ENCODE data around the gene PCGF6. TPM values are rescaled to one million over a fixed set of nuclear protein-coding genes. Genes with fewer than 3 reads are reported as not detected.

The PCGF6 gene
- total RNA-seq, 3 donors from 2014 or later (not counting 1 experiment from before 2014, with no cell fraction given): 5.1 to 8.1 (median 7.1) TPM

DNA sequence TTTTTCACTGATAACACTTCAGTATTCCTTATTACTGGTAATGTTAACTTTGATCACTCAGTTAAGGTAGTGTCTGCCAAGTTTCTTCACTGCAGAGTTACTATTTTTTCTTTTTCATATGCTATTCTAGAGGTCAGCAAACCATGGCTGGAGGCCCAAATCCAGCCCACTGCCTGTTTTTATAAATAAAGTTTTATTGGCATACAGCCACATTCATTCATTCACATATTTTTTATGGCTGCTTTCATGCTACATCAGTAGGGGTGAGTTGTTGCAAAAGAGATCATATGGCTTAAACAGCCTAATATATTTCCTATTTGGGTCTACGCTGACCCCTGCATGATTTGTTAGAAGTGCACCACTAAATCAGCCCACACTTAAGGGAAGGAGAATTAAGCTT is 94.3 kb downstream of the PCGF6 start:
- Histone ChIP-seq H3K4me1 (ENCODE audit: control insufficient read depth, insufficient read depth, low read length) (no peaks in the 10 kb centered on the region), H3K4me3 (ENCODE audit: low read length) (no peak overlapping the region), H3K27ac (ENCODE audit: low read length) (no peak overlapping the region), H3K9me3 (ENCODE audit: control insufficient read depth, insufficient read depth, low read length) (peaks cover 4% of the 10 kb centered on the region), H3K36me3 (ENCODE audit: control insufficient read depth, insufficient read depth, low read length) (no peaks in the 10 kb centered on the region), H3K27me3 (ENCODE audit: control insufficient read depth, insufficient read depth, low read length) (no peaks in the 10 kb centered on the region)
- no peak overlapping the region for H3K27ac Mint-ChIP-seq
- H3K36me3 Mint-ChIP-seq: no peaks in the 10 kb centered on the region
- WGBS (ENCODE audit: insufficient coverage): no CpG with 5 or more reads among the region's 1 CpG
- H3K4me1 Mint-ChIP-seq: peaks cover 0 to under 1% of the 10 kb centered on the region in 2 donors
- no peak overlapping the region for H3K4me3 Mint-ChIP-seq
- DNase-seq: no peak
- intact Hi-C loops (cut with micrococcal nuclease): no loop called here
- TF ChIP-seq, protein P1, sequence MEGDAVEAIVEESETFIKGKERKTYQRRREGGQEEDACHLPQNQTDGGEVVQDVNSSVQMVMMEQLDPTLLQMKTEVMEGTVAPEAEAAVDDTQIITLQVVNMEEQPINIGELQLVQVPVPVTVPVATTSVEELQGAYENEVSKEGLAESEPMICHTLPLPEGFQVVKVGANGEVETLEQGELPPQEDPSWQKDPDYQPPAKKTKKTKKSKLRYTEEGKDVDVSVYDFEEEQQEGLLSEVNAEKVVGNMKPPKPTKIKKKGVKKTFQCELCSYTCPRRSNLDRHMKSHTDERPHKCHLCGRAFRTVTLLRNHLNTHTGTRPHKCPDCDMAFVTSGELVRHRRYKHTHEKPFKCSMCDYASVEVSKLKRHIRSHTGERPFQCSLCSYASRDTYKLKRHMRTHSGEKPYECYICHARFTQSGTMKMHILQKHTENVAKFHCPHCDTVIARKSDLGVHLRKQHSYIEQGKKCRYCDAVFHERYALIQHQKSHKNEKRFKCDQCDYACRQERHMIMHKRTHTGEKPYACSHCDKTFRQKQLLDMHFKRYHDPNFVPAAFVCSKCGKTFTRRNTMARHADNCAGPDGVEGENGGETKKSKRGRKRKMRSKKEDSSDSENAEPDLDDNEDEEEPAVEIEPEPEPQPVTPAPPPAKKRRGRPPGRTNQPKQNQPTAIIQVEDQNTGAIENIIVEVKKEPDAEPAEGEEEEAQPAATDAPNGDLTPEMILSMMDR (IDR thresholded peaks at IDR 0.05): no peak
- no peak for ATAC-seq
- no peaks in the 10 kb centered on the region for H3K9me3 Mint-ChIP-seq
- peaks cover 16 to 23% of the 10 kb centered on the region in 2 donors for H3K27me3 Mint-ChIP-seq (ENCODE audit: low read depth in 2 of 2)

DNA sequence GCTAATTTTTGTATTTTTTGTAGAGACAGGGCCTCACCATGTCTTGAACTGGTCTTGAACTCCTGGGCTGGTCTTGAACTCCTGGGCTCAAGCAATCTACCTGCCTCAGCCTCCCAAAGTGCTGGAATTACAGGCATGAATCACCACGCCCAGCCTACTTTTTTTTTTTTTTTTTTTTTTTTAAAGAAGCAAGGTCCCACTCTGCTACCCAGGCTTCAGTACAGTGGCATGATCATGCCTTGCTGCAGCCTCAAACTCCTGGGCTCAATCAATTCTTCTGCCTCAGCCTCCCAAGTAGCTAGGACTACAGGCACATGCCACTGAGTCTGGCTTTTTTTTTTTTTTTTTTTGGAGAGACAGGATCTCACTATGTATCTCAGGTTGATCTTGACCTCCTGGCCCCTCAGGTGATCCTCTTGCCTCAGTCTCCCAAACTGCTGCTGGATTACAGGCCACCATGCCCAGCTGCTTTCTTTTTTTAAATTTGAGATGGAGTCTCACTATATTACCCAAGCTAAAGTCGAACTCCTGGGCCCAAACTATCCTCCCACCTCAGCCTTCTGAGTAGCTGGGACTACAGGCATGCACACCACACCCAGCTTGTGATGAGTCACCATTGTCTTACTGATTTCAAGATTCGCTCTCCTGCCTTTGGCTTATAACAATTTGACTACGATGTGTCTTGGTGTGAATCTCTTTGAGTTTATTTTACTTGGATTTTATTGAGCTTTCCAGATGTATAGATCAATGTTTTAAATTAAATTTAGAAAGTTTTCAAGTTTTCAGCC is 96.2 kb downstream of the PCGF6 start:
- Histone ChIP-seq H3K36me3 (ENCODE audit: control insufficient read depth, insufficient read depth, low read length) (no peaks in the 10 kb centered on the region), H3K9me3 (ENCODE audit: control insufficient read depth, insufficient read depth, low read length) (peaks cover under 1% of the 10 kb centered on the region), H3K4me3 (ENCODE audit: low read length) (no peak overlapping the region), H3K4me1 (ENCODE audit: control insufficient read depth, insufficient read depth, low read length) (no peaks in the 10 kb centered on the region), H3K27me3 (ENCODE audit: control insufficient read depth, insufficient read depth, low read length) (no peaks in the 10 kb centered on the region), H3K27ac (ENCODE audit: low read length) (no peak overlapping the region)
- DNase-seq: no peak
- Mint-ChIP-seq H3K27me3 (ENCODE audit: low read depth in 2 of 2) (peaks cover 12 to 16% of the 10 kb centered on the region in 2 donors), H3K36me3 (no peaks in the 10 kb centered on the region), H3K9me3 (peaks cover 3% of the 10 kb centered on the region in 2 donors), H3K4me1 (peaks cover 5 to 7% of the 10 kb centered on the region in 2 donors), H3K4me3 (no peak overlapping the region), H3K27ac (no peak overlapping the region)
- TF ChIP-seq, protein P1 (IDR thresholded peaks at IDR 0.05): no peak
- WGBS (ENCODE audit: insufficient coverage): 64% methylated on average over 4 of the region's 4 CpGs
- intact Hi-C loops (cut with micrococcal nuclease): no loop called here
- no peak for ATAC-seq

DNA sequence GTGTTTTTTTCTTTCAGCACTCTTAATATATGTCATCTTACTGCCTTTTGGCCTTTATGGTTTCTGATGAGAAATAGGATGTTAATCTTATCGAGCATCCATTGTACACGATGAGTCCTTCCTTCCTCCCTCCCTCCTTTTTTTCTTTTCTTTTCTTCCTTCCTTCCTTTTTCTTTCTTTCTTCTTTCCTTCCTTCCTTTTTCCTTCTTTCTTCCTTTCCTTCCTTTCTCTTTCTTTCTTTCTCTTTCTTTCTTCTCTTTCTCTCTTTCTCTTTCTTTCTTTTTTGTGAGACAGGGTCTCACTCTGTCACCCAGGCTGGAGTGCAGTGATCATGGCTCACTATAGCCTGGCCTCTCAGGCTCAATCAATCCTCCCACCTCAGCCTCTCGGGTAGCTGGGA is 96.8 kb downstream of the PCGF6 start:
- intact Hi-C loops (cut with micrococcal nuclease): no loop called here
- no peak overlapping the region for H3K4me3 Mint-ChIP-seq
- ATAC-seq (no peak), DNase-seq (no peak)
- no peak overlapping the region for H3K4me3 ChIP-seq (ENCODE audit: low read length)
- H3K9me3 ChIP-seq (ENCODE audit: control insufficient read depth, insufficient read depth, low read length): no peaks in the 10 kb centered on the region
- no peak overlapping the region for H3K27ac Mint-ChIP-seq
- H3K36me3 Mint-ChIP-seq: no peaks in the 10 kb centered on the region
- H3K4me1 ChIP-seq (ENCODE audit: control insufficient read depth, insufficient read depth, low read length): no peaks in the 10 kb centered on the region
- H3K9me3 Mint-ChIP-seq: peaks cover 3% of the 10 kb centered on the region in 2 donors
- H3K36me3 ChIP-seq (ENCODE audit: control insufficient read depth, insufficient read depth, low read length): no peaks in the 10 kb centered on the region
- no peak overlapping the region for H3K27ac ChIP-seq (ENCODE audit: low read length)
- TF ChIP-seq, protein P1 (IDR thresholded peaks at IDR 0.05): no peak
- peaks cover 5 to 7% of the 10 kb centered on the region in 2 donors for H3K4me1 Mint-ChIP-seq
- H3K27me3 ChIP-seq (ENCODE audit: control insufficient read depth, insufficient read depth, low read length): no peaks in the 10 kb centered on the region
- 77% methylated on average over 3 of the region's 3 CpGs for WGBS (ENCODE audit: insufficient coverage)
- H3K27me3 Mint-ChIP-seq (ENCODE audit: low read depth in 2 of 2): peaks cover 12 to 16% of the 10 kb centered on the region in 2 donors

Other genes starting within 250 kb of the PCGF6 start
- gene NT5C2, start 157.9 kb downstream of the PCGF6 start, total RNA-seq: 100 to 1,000 TPM in 1 of 3 donors, 10 to 100 TPM in 2; 84.4 to 110 (median 89.4) TPM
- not detected for gene RPEL1, start 105.3 kb downstream of the PCGF6 start, total RNA-seq
- not detected for gene INA, start 74.0 kb downstream of the PCGF6 start, total RNA-seq
- gene TAF5, start 16.8 kb upstream of the PCGF6 start, total RNA-seq: 1 to 10 TPM; 3.6 to 8.8 (median 6.3) TPM
- gene ATP5MK, start 45.3 kb upstream of the PCGF6 start, total RNA-seq: 100 to 1,000 TPM; 121 to 157 (median 154) TPM
- 10 to 100 TPM; 25.5 to 30.9 (median 29.5) TPM for gene PDCD11, start 45.5 kb upstream of the PCGF6 start, total RNA-seq
- gene CALHM2, start 101.2 kb upstream of the PCGF6 start, total RNA-seq: 10 to 100 TPM; 26.6 to 55.2 (median 37.2) TPM
- under 1 TPM in 2 of 3 donors, not detected in 1; 0.23 to 0.57 TPM for gene CALHM1, start 107.8 kb upstream of the PCGF6 start, total RNA-seq
- not detected for gene CALHM3, start 128.1 kb upstream of the PCGF6 start, total RNA-seq
- 1 to 10 TPM in 2 of 3 donors, under 1 TPM in 1; 0.95 to 8.5 (median 1.5) TPM for gene NEURL1, start 142.6 kb upstream of the PCGF6 start, total RNA-seq

All from natural killer cell (primary cell).